GM12864 (cell line): Measurements from ENCODE around the gene FBXL7.

Source experiments
- DNase-seq: peaks from one replicate; pipeline ENCODE4 v3.0.0-alpha.2; 2011; ENCODE audit warnings: low read depth
- H3K4me3 ChIP-seq: 2 replicates; pipeline ENCODE4 v1.5.1; 2011; ENCODE audit warnings: mild to moderate bottlenecking, low read depth, low read length, control low read depth
- TF ChIP-seq, protein P1 (sequence below): IDR thresholded peaks from 2 replicates; pipeline ENCODE4 v1.5.1; 2011; ENCODE audit warnings: low read depth, mild to moderate bottlenecking, moderate library complexity, low read length, control low read depth, inconsistent platforms; ENCODE audit errors: missing control alignments

FBXL7 gene

DNA sequence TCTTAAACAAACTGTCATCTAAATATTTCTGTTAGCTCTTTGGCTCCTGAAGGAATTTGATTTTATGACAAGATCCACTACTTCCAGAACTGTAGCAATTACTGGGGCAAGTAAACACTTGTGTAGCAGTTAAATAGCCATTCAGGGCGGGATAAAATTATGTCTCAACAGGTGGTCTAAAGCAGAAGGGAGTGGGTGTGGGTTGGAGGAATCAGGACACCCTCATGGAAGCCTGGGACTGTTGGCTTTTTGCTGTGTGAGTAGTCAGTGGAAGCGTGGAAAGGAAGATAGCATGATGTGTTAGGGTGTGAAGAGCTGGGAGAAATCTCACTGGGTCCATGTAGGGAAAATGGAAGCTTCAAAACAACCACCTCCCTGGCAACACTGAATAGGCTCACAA is 127.1 kb downstream of the FBXL7 start:
- no peak for DNase-seq
- TF ChIP-seq, protein P1, sequence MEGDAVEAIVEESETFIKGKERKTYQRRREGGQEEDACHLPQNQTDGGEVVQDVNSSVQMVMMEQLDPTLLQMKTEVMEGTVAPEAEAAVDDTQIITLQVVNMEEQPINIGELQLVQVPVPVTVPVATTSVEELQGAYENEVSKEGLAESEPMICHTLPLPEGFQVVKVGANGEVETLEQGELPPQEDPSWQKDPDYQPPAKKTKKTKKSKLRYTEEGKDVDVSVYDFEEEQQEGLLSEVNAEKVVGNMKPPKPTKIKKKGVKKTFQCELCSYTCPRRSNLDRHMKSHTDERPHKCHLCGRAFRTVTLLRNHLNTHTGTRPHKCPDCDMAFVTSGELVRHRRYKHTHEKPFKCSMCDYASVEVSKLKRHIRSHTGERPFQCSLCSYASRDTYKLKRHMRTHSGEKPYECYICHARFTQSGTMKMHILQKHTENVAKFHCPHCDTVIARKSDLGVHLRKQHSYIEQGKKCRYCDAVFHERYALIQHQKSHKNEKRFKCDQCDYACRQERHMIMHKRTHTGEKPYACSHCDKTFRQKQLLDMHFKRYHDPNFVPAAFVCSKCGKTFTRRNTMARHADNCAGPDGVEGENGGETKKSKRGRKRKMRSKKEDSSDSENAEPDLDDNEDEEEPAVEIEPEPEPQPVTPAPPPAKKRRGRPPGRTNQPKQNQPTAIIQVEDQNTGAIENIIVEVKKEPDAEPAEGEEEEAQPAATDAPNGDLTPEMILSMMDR, result no peak
- no peak overlapping the region for H3K4me3 ChIP-seq

DNA sequence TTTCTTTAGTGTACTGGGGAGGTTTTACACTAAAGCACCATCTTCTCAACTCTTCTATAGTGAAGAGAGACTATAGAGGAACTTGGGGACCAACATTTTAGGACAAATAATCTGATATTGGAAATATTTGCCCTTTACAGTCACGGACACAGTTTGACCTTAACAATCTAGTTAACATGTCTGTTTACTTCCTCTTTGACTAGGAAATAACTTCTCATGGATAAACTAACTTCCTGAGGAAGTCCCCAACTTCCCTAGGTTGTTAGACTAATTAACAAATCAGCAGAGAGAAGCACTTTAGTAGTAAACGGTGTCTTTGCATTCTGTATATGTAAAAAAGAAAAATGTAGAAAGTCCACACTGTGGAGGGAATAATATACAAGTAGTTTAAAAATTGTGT is 127.7 kb downstream of the FBXL7 start:
- no peak for DNase-seq
- TF ChIP-seq, protein P1, result no peak
- no peak overlapping the region for H3K4me3 ChIP-seq

DNA sequence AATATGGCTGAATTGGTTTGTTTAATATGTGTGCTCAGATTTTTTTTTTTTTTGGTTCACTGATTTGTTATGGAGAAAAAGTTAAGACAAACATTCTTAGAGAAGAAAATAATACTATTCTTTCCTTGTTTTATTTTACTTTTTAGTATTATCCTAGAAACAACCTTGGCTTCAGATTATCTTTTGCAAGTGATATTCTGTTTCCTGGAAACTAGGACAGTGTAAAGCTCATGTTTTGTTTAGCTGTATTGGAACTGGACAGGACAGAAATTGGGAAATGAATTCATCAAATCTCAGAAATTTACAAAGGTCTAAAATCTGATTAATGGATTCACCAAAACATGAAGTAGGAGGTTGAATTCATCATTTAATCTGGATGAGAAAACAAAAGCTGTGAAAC is 130.5 kb downstream of the FBXL7 start:
- no peak for DNase-seq
- TF ChIP-seq, protein P1, result no peak
- H3K4me3 ChIP-seq, result no peak overlapping the region

DNA sequence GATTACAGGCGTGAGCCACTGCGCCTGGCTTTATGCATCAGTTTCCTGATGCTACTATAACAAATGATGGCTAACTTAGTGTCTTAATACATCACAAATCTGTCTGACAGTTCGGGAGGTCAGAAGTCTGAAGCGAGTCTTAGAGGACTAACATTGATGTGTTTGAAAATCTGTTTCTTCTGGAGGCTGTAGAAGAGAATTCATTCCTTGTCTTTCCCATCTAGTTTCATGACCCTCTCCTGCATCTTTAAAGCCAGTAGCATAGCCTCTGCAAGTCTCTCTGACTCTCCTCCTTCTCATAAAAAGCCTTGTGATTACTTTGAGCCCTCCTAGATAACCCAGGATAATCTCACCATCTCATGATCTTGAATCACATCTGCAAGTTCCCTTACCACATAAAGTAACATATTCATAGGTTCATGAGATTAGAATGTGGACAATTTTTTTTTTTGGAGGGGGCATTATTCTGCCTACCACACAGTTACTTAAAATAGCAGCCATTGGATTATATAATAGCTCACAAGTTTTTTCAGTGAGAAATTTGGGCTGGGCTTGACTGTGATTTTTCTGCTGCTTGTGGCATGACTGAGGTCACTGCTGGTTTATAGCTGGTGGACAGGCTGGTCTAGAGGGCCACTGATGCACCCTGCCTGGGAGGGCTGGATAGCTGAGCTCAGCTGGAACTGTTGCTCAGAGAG is 134.8 kb downstream of the FBXL7 start:
- no peak for DNase-seq
- TF ChIP-seq, protein P1, result no peak
- no peak overlapping the region for H3K4me3 ChIP-seq

DNA sequence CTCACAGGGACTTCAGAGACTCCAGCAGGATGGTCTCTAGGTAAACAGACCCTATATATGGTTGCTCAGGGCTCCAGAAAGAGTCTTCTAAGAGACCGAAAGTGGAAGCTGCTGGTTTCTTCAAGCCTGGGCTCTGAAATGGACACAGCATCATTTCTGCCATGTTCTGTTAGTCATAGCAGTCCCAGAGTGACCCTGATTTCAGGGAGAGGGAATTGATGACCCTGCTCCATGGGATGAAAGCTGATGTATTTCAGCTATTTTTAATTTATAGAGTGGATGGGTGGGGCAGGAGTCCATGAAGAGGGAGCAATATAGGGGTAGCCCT is 135.3 kb downstream of the FBXL7 start:
- no peak for DNase-seq
- TF ChIP-seq, protein P1, result no peak
- no peak overlapping the region for H3K4me3 ChIP-seq

DNA sequence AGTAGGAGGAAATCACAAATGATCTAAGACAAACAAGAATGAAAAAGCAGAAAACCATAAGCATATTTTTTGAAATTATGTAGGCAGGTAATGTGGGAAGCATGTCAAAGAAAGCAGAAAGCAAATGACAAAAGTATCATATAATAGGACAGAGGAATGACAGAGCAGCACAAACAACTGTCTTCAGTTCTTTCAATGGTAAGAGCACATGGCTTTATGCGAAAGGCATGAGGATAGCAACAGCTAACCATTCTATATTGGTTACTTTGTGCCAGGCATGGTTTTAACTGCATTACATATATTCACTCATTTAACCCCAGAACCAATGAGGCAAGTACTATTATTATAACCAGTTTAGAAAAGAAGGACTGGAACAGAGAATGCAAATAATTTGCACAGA is 137.4 kb downstream of the FBXL7 start:
- TF ChIP-seq, protein P1, result no peak
- no peak overlapping the region for H3K4me3 ChIP-seq
- no peak for DNase-seq

DNA sequence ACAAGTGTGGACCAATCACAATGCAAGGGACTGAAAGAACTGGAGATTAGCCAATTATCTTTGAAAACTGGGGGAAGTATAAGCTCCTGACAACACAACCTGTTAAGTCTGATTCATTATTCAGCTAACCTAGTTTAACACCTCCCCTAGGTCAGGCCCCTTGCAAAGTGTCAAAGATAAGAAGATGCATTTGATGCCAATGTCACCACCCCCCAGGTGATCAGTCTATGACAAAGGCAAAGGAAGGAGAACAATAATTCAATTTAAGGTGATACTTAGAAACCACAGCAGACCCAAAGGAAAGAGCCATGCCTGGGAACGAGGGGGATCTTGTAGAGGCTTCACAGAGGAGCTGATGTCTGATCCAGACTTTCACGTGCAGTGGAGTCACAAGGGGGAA is 137.9 kb downstream of the FBXL7 start:
- TF ChIP-seq, protein P1, result no peak
- no peak overlapping the region for H3K4me3 ChIP-seq
- no peak for DNase-seq
